CD4-positive, alpha-beta T cell treated with Interleukin-15 for 1 hour (primary cell): Measurements from ENCODE around the gene SH3BGRL.

Experiments
- DNase-seq: peaks from one replicate; pipeline ENCODE4 v3.0.0-alpha.2; 2020

SH3BGRL gene

GRCh38 chrX:81201671-81202455 lies at the start of gene SH3BGRL, which contains the start of gene HMGN5:
Gene SH3BGRL, plus strand, starts transcription at chrX:81202102. Its CDS starts 99 bp downstream, at chrX:81202201.
Gene HMGN5, minus strand, starts transcription at chrX:81201913. Its CDS starts 80,364 bp downstream, at chrX:81121549.
- peak; percentile 78 for DNase-seq

GRCh38 chrX:81168391-81168790 lies 33.5 kb upstream of the SH3BGRL start:
- no peak for DNase-seq

- no peak for DNase-seq
Measured at GRCh38 chrX:81174286-81174685, 27.6 kb upstream of the SH3BGRL start.

- no peak for DNase-seq
Measured at GRCh38 chrX:81195259-81195658, 6.6 kb upstream of the SH3BGRL start.

GRCh38 chrX:81195712-81196111 lies 6.2 kb upstream of the SH3BGRL start:
- DNase-seq = peak; percentile 37

- DNase-seq = no peak
Measured at GRCh38 chrX:81201071-81201470, 831 bp upstream of the SH3BGRL start.

- DNase-seq = no peak
Measured at GRCh38 chrX:81202456-81202819, 536 bp downstream of the SH3BGRL start.

GRCh38 chrX:81202943-81203342 lies 1.0 kb downstream of the SH3BGRL start:
- DNase-seq = no peak

GRCh38 chrX:81205551-81205950 lies 3.6 kb downstream of the SH3BGRL start:
- no peak for DNase-seq

- no peak for DNase-seq
Measured at GRCh38 chrX:81206476-81206875, 4.6 kb downstream of the SH3BGRL start.

GRCh38 chrX:81208916-81209315 lies 7.0 kb downstream of the SH3BGRL start:
- DNase-seq = no peak

- DNase-seq = no peak
Measured at GRCh38 chrX:81215685-81216084, 13.8 kb downstream of the SH3BGRL start.

- DNase-seq = no peak
Measured at GRCh38 chrX:81229229-81229628, 27.3 kb downstream of the SH3BGRL start.

GRCh38 chrX:81229901-81230300 lies 28.0 kb downstream of the SH3BGRL start:
- DNase-seq = no peak

GRCh38 chrX:81231476-81231875 lies 29.6 kb downstream of the SH3BGRL start:
- no peak for DNase-seq

GRCh38 chrX:81232218-81232617 lies 30.3 kb downstream of the SH3BGRL start:
- DNase-seq = no peak

GRCh38 chrX:81237516-81237915 lies 35.6 kb downstream of the SH3BGRL start:
- no peak for DNase-seq

GRCh38 chrX:81238166-81238565 lies 36.3 kb downstream of the SH3BGRL start:
- no peak for DNase-seq

- no peak for DNase-seq
Measured at GRCh38 chrX:81240701-81241331, 38.9 kb downstream of the SH3BGRL start.

GRCh38 chrX:81241753-81242152 lies 39.9 kb downstream of the SH3BGRL start:
- no peak for DNase-seq

GRCh38 chrX:81255876-81256275 lies 54.0 kb downstream of the SH3BGRL start:
- no peak for DNase-seq

- DNase-seq = no peak
Measured at GRCh38 chrX:81257817-81258216, 55.9 kb downstream of the SH3BGRL start.

- DNase-seq = no peak
Measured at GRCh38 chrX:81259020-81259713, 57.3 kb downstream of the SH3BGRL start.
